NB4 (cell line): ENCODE data around the gene GEN1.

ENCODE experiments used
- POLR2A ChIP-seq: IDR thresholded peaks from 2 replicates; pipeline ENCODE4 v1.6.1; 2011; ENCODE audit warnings: mild to moderate bottlenecking; ENCODE audit not compliant: insufficient read length; ENCODE audit errors: extremely low read depth
- TF ChIP-seq, protein P1 (sequence below): IDR thresholded peaks from one replicate; pipeline ENCODE4 v1.5.1; 2012; ENCODE audit warnings: low read depth, low read length
- TF ChIP-seq, protein P2 (sequence below): IDR thresholded peaks from 2 replicates; pipeline ENCODE4 v1.6.1; 2011; ENCODE audit warnings: low read depth, low read length

DNA sequence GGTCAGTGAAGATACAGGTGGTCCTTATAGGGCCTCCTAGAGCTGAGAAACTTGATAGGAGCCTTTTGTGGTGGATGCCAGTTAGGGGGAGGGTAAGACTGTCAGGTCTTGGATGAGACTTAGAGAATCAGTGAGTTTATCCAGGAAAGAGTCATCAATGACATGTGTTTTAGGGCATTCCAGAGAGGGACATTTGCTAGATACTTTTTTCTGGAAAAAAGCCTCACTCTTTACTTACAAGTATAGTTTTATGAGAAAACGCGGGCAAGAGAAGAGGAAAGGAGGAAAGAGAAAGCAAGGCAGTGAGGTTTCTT lies 37.8 kb downstream of the GEN1 start:
- no peak for TF ChIP-seq POLR2A
- TF ChIP-seq, protein P1, sequence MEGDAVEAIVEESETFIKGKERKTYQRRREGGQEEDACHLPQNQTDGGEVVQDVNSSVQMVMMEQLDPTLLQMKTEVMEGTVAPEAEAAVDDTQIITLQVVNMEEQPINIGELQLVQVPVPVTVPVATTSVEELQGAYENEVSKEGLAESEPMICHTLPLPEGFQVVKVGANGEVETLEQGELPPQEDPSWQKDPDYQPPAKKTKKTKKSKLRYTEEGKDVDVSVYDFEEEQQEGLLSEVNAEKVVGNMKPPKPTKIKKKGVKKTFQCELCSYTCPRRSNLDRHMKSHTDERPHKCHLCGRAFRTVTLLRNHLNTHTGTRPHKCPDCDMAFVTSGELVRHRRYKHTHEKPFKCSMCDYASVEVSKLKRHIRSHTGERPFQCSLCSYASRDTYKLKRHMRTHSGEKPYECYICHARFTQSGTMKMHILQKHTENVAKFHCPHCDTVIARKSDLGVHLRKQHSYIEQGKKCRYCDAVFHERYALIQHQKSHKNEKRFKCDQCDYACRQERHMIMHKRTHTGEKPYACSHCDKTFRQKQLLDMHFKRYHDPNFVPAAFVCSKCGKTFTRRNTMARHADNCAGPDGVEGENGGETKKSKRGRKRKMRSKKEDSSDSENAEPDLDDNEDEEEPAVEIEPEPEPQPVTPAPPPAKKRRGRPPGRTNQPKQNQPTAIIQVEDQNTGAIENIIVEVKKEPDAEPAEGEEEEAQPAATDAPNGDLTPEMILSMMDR = no peak
- TF ChIP-seq, protein P2, sequence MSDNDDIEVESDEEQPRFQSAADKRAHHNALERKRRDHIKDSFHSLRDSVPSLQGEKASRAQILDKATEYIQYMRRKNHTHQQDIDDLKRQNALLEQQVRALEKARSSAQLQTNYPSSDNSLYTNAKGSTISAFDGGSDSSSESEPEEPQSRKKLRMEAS = no peak
